CD14-positive monocyte (primary cell): ENCODE measurements around the gene PPP1R10. TPM values are rescaled to one million over a fixed set of nuclear protein-coding genes. Genes with fewer than 3 reads are reported as not detected.

ENCODE experiments used
- DNase-seq, 3 donors: peaks; one replicate each; pipeline ENCODE4 v3.0.0-alpha.2; 2011 to 2022
- H2AFZ ChIP-seq: 2 replicates; pipeline ENCODE4 v1.6.0; 2012; ENCODE audit warnings: mild to moderate bottlenecking, low read depth, low read length, inconsistent platforms; ENCODE audit not compliant: insufficient read depth, poor library complexity, severe bottlenecking
- H3K27ac ChIP-seq, 2 donors: 1 replicate in 1 of 2; 2 replicates in 1 of 2; pipeline ENCODE4 v1.5.1; 2012 to 2013; ENCODE audit warnings: low read length in 2 of 2, control low read depth in 1 of 2, inconsistent platforms in 1 of 2, low read depth in 1 of 2, mild to moderate bottlenecking in 1 of 2
- H3K27me3 ChIP-seq, 2 donors: one replicate each; pipeline versions ENCODE4 v1.6.0 to v1.6.1; 2011 to 2013; ENCODE audit warnings: low read length in 2 of 2; ENCODE audit not compliant: control insufficient read depth in 2 of 2, insufficient read depth in 2 of 2
- H3K36me3 ChIP-seq, 2 donors: replicated peaks in 1 of 2; 1 replicate in 1 of 2; 2 replicates in 1 of 2; pipeline versions ENCODE4 v1.5.1 to v1.6.1; 2012 to 2013; ENCODE audit warnings: low read length in 2 of 2, control low read depth in 1 of 2, inconsistent platforms in 1 of 2, mild to moderate bottlenecking in 1 of 2; ENCODE audit not compliant: insufficient read depth in 2 of 2, control insufficient read depth in 1 of 2
- H3K4me1 ChIP-seq, 2 donors: 1 replicate in 1 of 2; 2 replicates in 1 of 2; pipeline versions ENCODE4 v1.5.1 to v1.6.1; 2012 to 2013; ENCODE audit warnings: low read length in 2 of 2, control low read depth in 1 of 2, inconsistent platforms in 1 of 2, mild to moderate bottlenecking in 1 of 2, moderate library complexity in 1 of 2; ENCODE audit not compliant: insufficient read depth in 2 of 2, control insufficient read depth in 1 of 2
- H3K4me2 ChIP-seq: replicated peaks from 2 replicates; pipeline ENCODE3; 2012; ENCODE audit warnings: low read length, moderate library complexity, mild to moderate bottlenecking; ENCODE audit not compliant: poor library complexity, severe bottlenecking; ENCODE audit errors: extremely low read depth
- H3K4me3 ChIP-seq, 3 experiments: fragments of 200-600 bp in 1 of 3; sonication (generic) in 1 of 3; replicated peaks in 1 of 3; 1 replicate in 2 of 3; 2 replicates in 1 of 3; pipeline ENCODE4 v1.5.1; 2011 to 2013; ENCODE audit warnings: low read length in 3 of 3, mild to moderate bottlenecking in 3 of 3, control low read depth in 2 of 3, low read depth in 2 of 3, inconsistent platforms in 1 of 3, moderate library complexity in 1 of 3
- H3K79me2 ChIP-seq: 2 replicates; pipeline ENCODE4 v1.6.0; 2012; ENCODE audit warnings: mild to moderate bottlenecking, control low read depth, inconsistent platforms, low read length, moderate library complexity; ENCODE audit not compliant: insufficient read depth
- H3K9ac ChIP-seq: 2 replicates; pipeline ENCODE4 v1.6.0; 2017; ENCODE audit warnings: low read length, mild to moderate bottlenecking; ENCODE audit not compliant: insufficient read depth, poor library complexity, severe bottlenecking
- H3K9me3 ChIP-seq, 2 donors: replicated peaks in 1 of 2; 1 replicate in 1 of 2; 2 replicates in 1 of 2; pipeline versions ENCODE4 v1.5.1 to v1.6.1; 2012 to 2013; ENCODE audit warnings: low read length in 2 of 2, control low read depth in 1 of 2; ENCODE audit not compliant: control insufficient read depth in 1 of 2, insufficient read depth in 1 of 2
- H4K20me1 ChIP-seq: 2 replicates; pipeline ENCODE4 v1.6.0; 2012; ENCODE audit warnings: mild to moderate bottlenecking, low read length, control low read depth, moderate library complexity; ENCODE audit not compliant: insufficient read depth
- H3K27ac Mint-ChIP-seq, 7 donors: one replicate each; pipeline ENCODE4 v1.8.0; 2020; ENCODE audit warnings: mild to moderate bottlenecking in 7 of 7, mixed read lengths in 7 of 7, moderate library complexity in 6 of 7, inconsistent platforms in 2 of 7
- H3K27me3 Mint-ChIP-seq, 3 donors: one replicate each; pipeline ENCODE4 v1.8.0; 2021 to 2022; ENCODE audit warnings: low read depth in 3 of 3, mild to moderate bottlenecking in 3 of 3, mixed read lengths in 3 of 3, moderate library complexity in 3 of 3, inconsistent platforms in 1 of 3
- H3K36me3 Mint-ChIP-seq, 2 donors: one replicate each; pipeline ENCODE4 v1.8.0; 2020; ENCODE audit warnings: mixed read lengths in 2 of 2, inconsistent platforms in 1 of 2, mild to moderate bottlenecking in 1 of 2
- H3K4me1 Mint-ChIP-seq: one replicate; pipeline ENCODE4 v1.8.0; 2020; ENCODE audit warnings: mild to moderate bottlenecking, mixed read lengths
- H3K4me3 Mint-ChIP-seq, 2 donors: one replicate each; pipeline ENCODE4 v1.8.0; 2020; ENCODE audit warnings: mild to moderate bottlenecking in 2 of 2, mixed read lengths in 2 of 2, moderate library complexity in 1 of 2
- H3K9me3 Mint-ChIP-seq, 7 donors: one replicate each; pipeline ENCODE4 v1.8.0; 2020 to 2022; ENCODE audit warnings: mixed read lengths in 7 of 7, mild to moderate bottlenecking in 6 of 7, moderate library complexity in 6 of 7, inconsistent platforms in 2 of 7
- CTCF ChIP-seq: fragments of 200-600 bp; IDR thresholded peaks from one replicate; pipeline ENCODE4 v1.8.0; 2022; ENCODE audit warnings: antibody characterized with exemption, mild to moderate bottlenecking
- WGBS: methylation state at CpG from one replicate; pipeline ENCODE4 v1.1.5; 2013; ENCODE audit warnings: missing lambda C conversion rate; ENCODE audit not compliant: insufficient coverage; 5-methylcytosine and 5-hydroxymethylcytosine counted together
- intact Hi-C, 2 donors: fragments of 100-400 bp; cut with micrococcal nuclease; formaldehyde crosslinking; loops; one replicate each; pipeline versions ENCODE4 v1.15.0 to v1.15.1; 2023
- polyA plus RNA-seq, 3 donors: library from polyadenylated mRNA; depleted of rRNA in 1 of 3; unstranded in 2 of 3; stranded (reverse) in 1 of 3; fragments of 300-500 nt in 2 of 3; fragments of >200 nt in 1 of 3; fragmentation: Illumina TruSeq in 2 of 3; gene quantifications; 1 replicate in 2 of 3; 2 replicates in 1 of 3; pipeline ENCODE4 v1.2.3, GENCODE V29; 2012 to 2021

The PPP1R10 gene
- polyA plus RNA-seq, 3 donors = 9.5 to 18.3 (median 16.4) TPM

- peaks cover 13 to 16% of the 10 kb centered on the region in 2 donors for H3K4me1 ChIP-seq
- Mint-ChIP-seq H3K27ac (peak overlapping the region in 4 of 7 donors; percentile 6 to 77 (median 66)), H3K36me3 (peaks cover 83 to 97% of the 10 kb centered on the region in 2 donors)
These were observed 38.7 kb upstream of the PPP1R10 start for GRCh38 chr6:30655743-30656094.

GRCh38 chr6:30654798-30655742 lies 38.0 kb upstream of the PPP1R10 start:
- Histone ChIP-seq H4K20me1 (peaks cover 13% of the 10 kb centered on the region), H3K4me1 (peaks cover 13 to 16% of the 10 kb centered on the region in 2 donors), H3K4me3 (no peak overlapping the region), H3K27me3 (no peaks in the 10 kb centered on the region), H3K4me2 (no peak overlapping the region), H3K36me3 (peaks cover 87 to 93% of the 10 kb centered on the region in 2 donors), H3K27ac (no peak overlapping the region), H3K9me3 (no peaks in the 10 kb centered on the region), H3K9ac (no peak overlapping the region), H3K79me2 (no peaks in the 10 kb centered on the region), H2AFZ (no peak overlapping the region)
- peaks cover 78 to 91% of the 10 kb centered on the region in 2 donors for H3K36me3 Mint-ChIP-seq
- intact Hi-C loops = no loop called here
- H3K4me3 Mint-ChIP-seq = no peak overlapping the region
- no peak for TF ChIP-seq CTCF
- 99% methylated on average over 12 of the region's 19 CpGs for WGBS
- H3K4me1 Mint-ChIP-seq = peaks cover 17% of the 10 kb centered on the region
- DNase-seq = no peak
- H3K27ac Mint-ChIP-seq = peak overlapping the region in 4 of 7 donors; percentile 6 to 58 (median 24)
- H3K27me3 Mint-ChIP-seq = peaks cover 0 to 1% (median 0%) of the 10 kb centered on the region in 3 donors
- H3K9me3 Mint-ChIP-seq = no peaks in the 10 kb centered on the region

More at GRCh38 chr6:30655743-30656094, 38.7 kb upstream of the PPP1R10 start:
- peaks cover 13% of the 10 kb centered on the region for H4K20me1 ChIP-seq
- H3K27me3 ChIP-seq = no peaks in the 10 kb centered on the region
- no peak for TF ChIP-seq CTCF
- no peaks in the 10 kb centered on the region for H3K9me3 Mint-ChIP-seq
- no peak overlapping the region for H3K4me3 ChIP-seq
- DNase-seq = no peak
- peaks cover 90 to 99% of the 10 kb centered on the region in 2 donors for H3K36me3 ChIP-seq
- peaks cover 15% of the 10 kb centered on the region for H3K4me1 Mint-ChIP-seq
- H2AFZ ChIP-seq = no peak overlapping the region
- no peaks in the 10 kb centered on the region for H3K79me2 ChIP-seq
- H3K4me3 Mint-ChIP-seq = no peak overlapping the region
- 100% methylated on average over 1 of the region's 3 CpGs for WGBS
- intact Hi-C loops = no loop called here
- H3K4me2 ChIP-seq = no peak overlapping the region
- H3K27me3 Mint-ChIP-seq = peaks cover 0 to 1% (median 0%) of the 10 kb centered on the region in 3 donors
- H3K9me3 ChIP-seq = no peaks in the 10 kb centered on the region
- H3K9ac ChIP-seq = no peak overlapping the region
- H3K27ac ChIP-seq = no peak overlapping the region
